ENCODE data around the gene TAT.

GRCh38 chr16:71536752-71537499 lies 40.0 kb downstream of the TAT start:
- TF ChIP-seq EZH2 (IDR thresholded peaks at IDR 0.05; ENCODE audit: insufficient read depth, poor library complexity, severe bottlenecking): no peak
- TF ChIP-seq EZH2phosphoT487 (IDR thresholded peaks at IDR 0.05; ENCODE audit: insufficient read depth, low read depth): no peak

All from GM23248 (cell line).